Body of pancreas (tissue), 4 donors: ENCODE data around the gene WDR33. TPM values are rescaled to one million over a fixed set of nuclear protein-coding genes. Genes with fewer than 3 reads are reported as not detected.

Source experiments
- ATAC-seq: fragments of 150-250 bp; one replicate; pipeline ENCODE4 v1.9.1; 2016
- DNase-seq, 4 donors: peaks; one replicate each; pipeline ENCODE4 v3.0.0-alpha.2; 2019
- H3K27ac ChIP-seq, 4 donors: fragments of 200-600 bp; sonication (generic); 1 replicate in 3 of 4; 2 replicates in 1 of 4; pipeline versions ENCODE4 v1.5.1 to v1.6.1; 2016 to 2019; ENCODE audit warnings: mild to moderate bottlenecking in 1 of 4, mixed read lengths in 1 of 4, moderate library complexity in 1 of 4
- H3K27me3 ChIP-seq, 2 donors: fragments of 200-600 bp; sonication (generic); one replicate each; pipeline ENCODE4 v1.6.0; 2016; ENCODE audit warnings: mild to moderate bottlenecking in 1 of 2
- H3K36me3 ChIP-seq, 2 donors: fragments of 200-600 bp; sonication (generic); replicated peaks in 1 of 2; 2 replicates each; pipeline ENCODE4 v1.5.1; 2016; ENCODE audit warnings: low read depth in 2 of 2; ENCODE audit not compliant: insufficient read depth in 1 of 2
- H3K4me1 ChIP-seq: fragments of 200-600 bp; sonication (generic); one replicate; pipeline ENCODE4 v1.6.0; 2016
- H3K4me3 ChIP-seq, 2 donors: fragments of 200-600 bp; sonication (generic); 1 replicate in 1 of 2; 2 replicates in 1 of 2; pipeline ENCODE4 v1.5.1; 2016 to 2019
- H3K9me3 ChIP-seq, 3 donors: fragments of 200-600 bp; sonication (generic); 1 replicate in 2 of 3; 2 replicates in 1 of 3; pipeline ENCODE4 v1.5.1; 2016
- POLR2A ChIP-seq, 3 donors: fragments of 450-650 bp; IDR thresholded peaks; one replicate each; pipeline ENCODE4 v1.6.1; 2016; ENCODE audit warnings: antibody characterized with exemption in 3 of 3, mild to moderate bottlenecking in 2 of 3
- WGBS, 2 donors: methylation state at CpG; one replicate each; pipeline ENCODE4 v1.1.5; 2017; 5-methylcytosine and 5-hydroxymethylcytosine counted together
- intact Hi-C: fragments of 100-400 bp; cut with DNase I; formaldehyde crosslinking; loops from one replicate; pipeline ENCODE4 v1.15.1; 2023
- total RNA-seq, 2 donors: library from RNA; depleted of rRNA; stranded (reverse); fragments of >200 nt; gene quantifications; one replicate each; pipeline ENCODE4 v1.1.0, GENCODE V29; 2016
- TF ChIP-seq, protein P1 (sequence below), 7 experiments: fragments of 450-650 bp in 4 of 7; fragments of 200-600 bp in 3 of 7; sonication (generic) in 3 of 7; IDR thresholded peaks; one replicate each; pipeline ENCODE4 v1.5.1; 2016 to 2019; ENCODE audit warnings: antibody characterized with exemption in 7 of 7

The WDR33 gene
- total RNA-seq, 2 donors from 2014 or later = 31.6 to 37.1 TPM

DNA sequence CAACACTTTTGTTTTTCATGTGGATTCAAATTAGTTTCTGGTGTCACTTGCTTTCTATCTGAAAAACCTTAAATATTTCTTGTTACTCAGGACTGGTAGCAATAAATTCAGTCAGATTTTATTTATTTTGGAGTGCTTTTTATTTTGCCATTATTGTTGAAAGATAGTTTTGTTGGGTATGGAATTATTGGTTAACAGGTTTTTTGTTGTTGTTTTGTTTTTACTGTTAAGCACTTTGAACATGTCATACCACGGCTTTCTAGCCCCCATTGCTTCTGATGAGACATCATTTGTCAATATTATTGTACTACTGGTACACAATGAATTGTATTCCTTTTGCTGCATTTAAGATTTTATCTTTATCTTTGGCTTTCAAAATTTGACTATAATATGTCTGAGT lies 122.6 kb downstream of the WDR33 start:
- no peaks in the 10 kb centered on the region for H3K9me3 ChIP-seq
- DNase-seq (no peak), ATAC-seq (no peak)
- H3K27me3 ChIP-seq = no peaks in the 10 kb centered on the region
- TF ChIP-seq, protein P1, sequence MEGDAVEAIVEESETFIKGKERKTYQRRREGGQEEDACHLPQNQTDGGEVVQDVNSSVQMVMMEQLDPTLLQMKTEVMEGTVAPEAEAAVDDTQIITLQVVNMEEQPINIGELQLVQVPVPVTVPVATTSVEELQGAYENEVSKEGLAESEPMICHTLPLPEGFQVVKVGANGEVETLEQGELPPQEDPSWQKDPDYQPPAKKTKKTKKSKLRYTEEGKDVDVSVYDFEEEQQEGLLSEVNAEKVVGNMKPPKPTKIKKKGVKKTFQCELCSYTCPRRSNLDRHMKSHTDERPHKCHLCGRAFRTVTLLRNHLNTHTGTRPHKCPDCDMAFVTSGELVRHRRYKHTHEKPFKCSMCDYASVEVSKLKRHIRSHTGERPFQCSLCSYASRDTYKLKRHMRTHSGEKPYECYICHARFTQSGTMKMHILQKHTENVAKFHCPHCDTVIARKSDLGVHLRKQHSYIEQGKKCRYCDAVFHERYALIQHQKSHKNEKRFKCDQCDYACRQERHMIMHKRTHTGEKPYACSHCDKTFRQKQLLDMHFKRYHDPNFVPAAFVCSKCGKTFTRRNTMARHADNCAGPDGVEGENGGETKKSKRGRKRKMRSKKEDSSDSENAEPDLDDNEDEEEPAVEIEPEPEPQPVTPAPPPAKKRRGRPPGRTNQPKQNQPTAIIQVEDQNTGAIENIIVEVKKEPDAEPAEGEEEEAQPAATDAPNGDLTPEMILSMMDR (IDR thresholded peaks at IDR 0.05) = no peak
- TF ChIP-seq POLR2A (IDR thresholded peaks at IDR 0.05) = no peak
- no peaks in the 10 kb centered on the region for H3K36me3 ChIP-seq
- no peak overlapping the region for H3K4me3 ChIP-seq
- H3K27ac ChIP-seq = no peak overlapping the region
- 61 to 88% methylated on average over 1 of the region's 1 CpG for WGBS, 2 donors
- peaks cover 7% of the 10 kb centered on the region for H3K4me1 ChIP-seq
- intact Hi-C loops = no loop called here

GRCh38 chr2:127685410-127686080 lies 125.4 kb downstream of the WDR33 start:
- H3K9me3 ChIP-seq = no peaks in the 10 kb centered on the region
- H3K4me3 ChIP-seq = no peak overlapping the region
- TF ChIP-seq, protein P1 (IDR thresholded peaks at IDR 0.05) = no peak
- no peak for TF ChIP-seq POLR2A (IDR thresholded peaks at IDR 0.05)
- ATAC-seq (no peak), DNase-seq (no peak)
- no peak overlapping the region for H3K27ac ChIP-seq
- H3K27me3 ChIP-seq = no peaks in the 10 kb centered on the region
- intact Hi-C loops = no loop called here
- 80 to 81% methylated on average over 8 of the region's 8 CpGs for WGBS, 2 donors
- H3K36me3 ChIP-seq = no peaks in the 10 kb centered on the region
- H3K4me1 ChIP-seq = peaks cover 14% of the 10 kb centered on the region

GRCh38 chr2:127683757-127684156 lies 127.2 kb downstream of the WDR33 start:
- ATAC-seq (no peak), DNase-seq (no peak)
- intact Hi-C loops = no loop called here
- 76 to 79% methylated on average over 11 to 15 of the region's 15 CpGs for WGBS, 2 donors
- Histone ChIP-seq H3K27ac (no peak overlapping the region), H3K9me3 (no peaks in the 10 kb centered on the region), H3K4me3 (no peak overlapping the region), H3K36me3 (no peaks in the 10 kb centered on the region), H3K4me1 (peaks cover 14% of the 10 kb centered on the region), H3K27me3 (no peaks in the 10 kb centered on the region)
- TF ChIP-seq, protein P1 (IDR thresholded peaks at IDR 0.05) = no peak
- no peak for TF ChIP-seq POLR2A (IDR thresholded peaks at IDR 0.05)

- TF ChIP-seq, protein P1 (IDR thresholded peaks at IDR 0.05) = no peak
- TF ChIP-seq POLR2A (IDR thresholded peaks at IDR 0.05) = no peak
- Histone ChIP-seq H3K27ac (no peak overlapping the region), H3K27me3 (no peaks in the 10 kb centered on the region), H3K9me3 (no peaks in the 10 kb centered on the region), H3K36me3 (no peaks in the 10 kb centered on the region), H3K4me1 (peaks cover 14% of the 10 kb centered on the region), H3K4me3 (no peak overlapping the region)
- ATAC-seq (no peak), DNase-seq (no peak)
- intact Hi-C loops = no loop called here
These were observed 127.9 kb downstream of the WDR33 start for GRCh38 chr2:127683056-127683455.
